Measurements from ENCODE around the gene EXOSC10. TPM values are rescaled to one million over a fixed set of nuclear protein-coding genes. Genes with fewer than 3 reads are reported as not detected.

Gene EXOSC10
- 68.9 and 89.7 TPM in 2 replicates for total RNA-seq

DNA sequence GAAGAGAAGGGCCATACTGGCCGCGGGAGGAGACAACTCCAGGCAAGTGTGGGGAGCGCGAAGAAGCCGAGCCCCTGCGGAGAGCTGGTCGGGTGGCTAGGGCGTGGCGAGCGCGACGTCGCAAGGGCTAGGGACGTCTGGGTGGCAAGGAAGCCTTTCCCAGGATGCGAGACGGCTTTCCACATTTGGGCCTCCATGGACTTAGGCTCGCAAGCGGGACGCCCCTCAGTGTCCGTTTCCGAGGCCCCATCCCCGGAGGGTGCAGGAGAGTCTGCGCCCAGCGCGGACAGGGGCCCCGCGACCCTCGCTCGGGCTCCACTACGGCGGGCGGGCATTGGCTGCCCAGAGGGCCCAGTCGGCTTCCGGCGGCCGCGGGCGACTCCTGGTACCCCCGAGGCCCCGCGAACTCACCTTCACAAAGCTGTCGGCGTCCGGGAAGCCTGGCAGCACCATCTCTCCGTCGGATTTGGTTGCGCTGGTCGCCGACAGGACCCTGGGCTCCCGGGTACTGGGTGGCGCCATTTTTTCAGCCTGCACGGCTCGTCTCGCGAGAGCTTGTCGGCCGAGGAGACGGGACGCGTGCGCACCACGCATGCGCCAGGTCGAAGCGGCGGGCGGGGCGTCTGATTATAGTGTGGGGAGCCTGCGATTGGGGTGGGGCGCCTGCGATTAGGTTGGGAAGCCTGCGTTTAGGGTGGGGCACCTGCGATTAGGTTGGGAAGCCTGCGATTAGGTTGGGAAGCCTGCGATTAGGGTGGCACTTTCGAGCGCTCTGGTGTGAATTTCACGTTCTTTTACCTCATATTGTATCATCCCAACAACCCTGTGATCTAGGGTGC is at the start of gene EXOSC10:
EXOSC10 (minus strand) TSS at position 560 of the 839 bp plus-strand sequence; CDS start at position 522, 38 bp downstream.
- peak; percentile 31 for DNase-seq (ENCODE audit: extremely low read depth, low read depth, low spot score)

GRCh38 chr1:11147197-11147770 is 47.6 kb upstream of the EXOSC10 start:
- DNase-seq (ENCODE audit: extremely low read depth, low read depth, low spot score): no peak

DNA sequence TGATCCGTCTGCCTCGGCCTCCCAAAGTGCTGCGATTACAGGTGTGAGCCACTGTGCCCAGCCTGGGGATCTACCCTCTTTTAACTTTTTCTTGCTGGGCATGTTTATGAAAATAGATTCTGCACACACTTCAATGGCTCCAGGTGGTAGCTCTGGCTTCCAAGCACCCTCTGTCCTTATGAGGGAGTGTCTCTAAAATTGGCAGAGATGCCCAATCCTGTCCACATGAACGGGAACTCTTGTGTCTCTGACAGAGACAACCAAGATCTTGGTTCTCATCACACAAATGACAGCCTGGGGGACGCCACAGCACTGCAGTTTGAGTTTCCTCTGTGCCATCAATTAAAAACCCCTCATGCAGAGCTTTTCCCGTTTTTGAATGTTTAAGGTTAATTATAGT is 46.1 kb upstream of the EXOSC10 start:
- DNase-seq (ENCODE audit: extremely low read depth, low read depth, low spot score): no peak

DNA sequence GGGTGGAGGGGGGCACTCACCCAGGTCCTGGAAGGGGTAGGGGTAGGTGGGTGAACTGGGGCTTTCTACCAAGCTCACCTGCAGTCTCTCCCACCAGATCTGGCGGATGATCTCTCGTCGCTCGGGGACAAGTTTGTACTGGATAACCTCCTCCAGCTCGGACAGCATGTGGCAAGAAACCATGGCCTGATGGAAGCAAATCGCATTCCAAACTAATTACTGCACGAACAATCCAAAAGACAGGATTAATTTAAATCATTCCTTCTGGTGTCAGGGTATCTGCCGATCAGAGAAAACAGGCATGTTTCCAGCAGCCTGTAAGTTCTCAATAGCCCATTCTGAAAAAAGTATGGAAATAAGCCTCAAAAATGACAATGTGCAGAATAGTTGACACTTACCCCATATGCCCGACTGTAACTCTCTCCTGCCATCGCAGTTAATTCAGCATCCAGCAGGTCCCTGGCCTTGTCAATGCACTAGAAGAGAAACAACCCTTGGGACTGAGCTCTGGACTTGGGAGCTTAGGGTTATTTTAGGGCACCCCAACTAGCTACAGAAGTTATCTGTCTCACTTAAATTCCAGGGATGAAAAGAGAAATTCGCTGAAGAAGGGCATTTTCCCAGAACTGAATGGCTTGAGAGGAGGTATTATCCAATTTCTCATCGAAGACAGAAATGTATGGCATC is 45.0 kb upstream of the EXOSC10 start:
- no peak for DNase-seq (ENCODE audit: extremely low read depth, low read depth, low spot score)

- no peak for DNase-seq (ENCODE audit: extremely low read depth, low read depth, low spot score)
These were observed 44.2 kb upstream of the EXOSC10 start for GRCh38 chr1:11143907-11144306.

- DNase-seq (ENCODE audit: extremely low read depth, low read depth, low spot score): no peak
These were observed 43.7 kb upstream of the EXOSC10 start for GRCh38 chr1:11143401-11143800.

GRCh38 chr1:11142618-11143391 is 43.1 kb upstream of the EXOSC10 start:
- DNase-seq (ENCODE audit: extremely low read depth, low read depth, low spot score): no peak

- no peak for DNase-seq (ENCODE audit: extremely low read depth, low read depth, low spot score)
These were observed 39.3 kb upstream of the EXOSC10 start for GRCh38 chr1:11138952-11139351.

GRCh38 chr1:11138029-11138428 is 38.4 kb upstream of the EXOSC10 start:
- no peak for DNase-seq (ENCODE audit: extremely low read depth, low read depth, low spot score)

DNA sequence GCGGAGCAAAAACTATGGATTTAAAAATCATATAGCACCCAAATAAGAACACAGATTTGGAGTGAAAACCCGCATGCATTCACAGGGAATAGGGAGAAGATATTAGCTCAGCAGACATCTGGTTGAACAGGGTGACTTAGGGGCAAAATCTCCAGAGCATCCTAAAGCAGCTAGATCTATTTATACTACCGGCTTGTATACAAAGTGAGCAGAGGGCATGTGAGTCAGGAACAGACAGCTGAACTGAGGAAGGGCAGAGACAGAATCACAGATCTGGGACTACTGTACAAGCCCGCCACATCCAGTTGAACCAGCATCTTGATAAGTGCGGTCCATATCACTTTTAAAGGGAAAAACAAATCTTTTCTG is 35.2 kb upstream of the EXOSC10 start:
- no peak for DNase-seq (ENCODE audit: extremely low read depth, low read depth, low spot score)

DNA sequence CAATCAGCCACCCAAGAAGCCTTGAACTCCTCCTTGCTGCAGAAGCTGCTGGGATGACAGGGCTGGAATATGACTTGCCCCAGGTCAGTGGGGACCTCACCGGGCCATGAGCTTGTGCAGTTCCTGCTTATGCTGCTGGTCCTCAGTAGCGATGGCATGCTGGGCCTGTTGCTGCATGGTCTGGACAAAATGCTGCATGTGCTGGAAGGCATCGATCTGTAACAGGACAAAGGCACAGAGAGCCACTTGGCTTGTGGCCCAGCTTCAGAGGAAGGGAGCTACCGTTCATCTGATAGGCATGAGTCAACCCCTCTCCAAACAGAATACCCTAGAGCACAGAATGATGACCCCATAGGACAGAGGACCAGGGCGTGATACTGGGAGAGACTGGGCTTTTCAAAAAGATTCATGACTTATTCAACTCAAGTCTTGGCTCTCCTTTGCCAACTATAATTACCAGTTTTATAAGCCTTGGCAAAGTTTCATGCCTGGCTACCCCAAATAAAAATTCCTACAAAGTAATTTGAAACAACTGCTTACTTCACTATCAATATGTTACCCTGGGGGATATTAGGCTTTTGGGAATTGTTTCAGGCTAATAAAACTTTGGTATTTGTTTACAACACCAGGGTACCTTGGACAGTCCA is 34.7 kb upstream of the EXOSC10 start:
- no peak for DNase-seq (ENCODE audit: extremely low read depth, low read depth, low spot score)

GRCh38 chr1:11132563-11133293 is 33.1 kb upstream of the EXOSC10 start:
- no peak for DNase-seq (ENCODE audit: extremely low read depth, low read depth, low spot score)

DNA sequence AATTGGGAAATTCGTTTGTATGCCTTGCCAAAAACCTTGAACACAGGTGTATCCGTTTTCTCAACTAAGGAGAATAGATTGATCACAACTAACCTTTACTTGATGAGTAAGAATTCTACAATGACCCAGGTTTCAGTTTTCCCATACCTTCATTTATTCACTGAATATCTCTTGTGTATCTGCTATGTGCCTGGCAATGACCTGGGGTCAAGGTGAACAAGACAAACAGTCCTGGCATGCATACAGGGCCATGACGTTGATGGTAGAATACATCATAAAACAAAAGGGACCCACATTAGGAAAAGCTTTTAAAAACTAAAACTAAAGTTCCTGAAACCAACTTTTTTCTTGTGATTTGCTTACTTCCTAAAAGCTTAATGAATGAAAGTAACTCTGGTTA is 32.1 kb upstream of the EXOSC10 start:
- no peak for DNase-seq (ENCODE audit: extremely low read depth, low read depth, low spot score)

GRCh38 chr1:11130406-11130805 is 30.7 kb upstream of the EXOSC10 start:
- no peak for DNase-seq (ENCODE audit: extremely low read depth, low read depth, low spot score)

DNA sequence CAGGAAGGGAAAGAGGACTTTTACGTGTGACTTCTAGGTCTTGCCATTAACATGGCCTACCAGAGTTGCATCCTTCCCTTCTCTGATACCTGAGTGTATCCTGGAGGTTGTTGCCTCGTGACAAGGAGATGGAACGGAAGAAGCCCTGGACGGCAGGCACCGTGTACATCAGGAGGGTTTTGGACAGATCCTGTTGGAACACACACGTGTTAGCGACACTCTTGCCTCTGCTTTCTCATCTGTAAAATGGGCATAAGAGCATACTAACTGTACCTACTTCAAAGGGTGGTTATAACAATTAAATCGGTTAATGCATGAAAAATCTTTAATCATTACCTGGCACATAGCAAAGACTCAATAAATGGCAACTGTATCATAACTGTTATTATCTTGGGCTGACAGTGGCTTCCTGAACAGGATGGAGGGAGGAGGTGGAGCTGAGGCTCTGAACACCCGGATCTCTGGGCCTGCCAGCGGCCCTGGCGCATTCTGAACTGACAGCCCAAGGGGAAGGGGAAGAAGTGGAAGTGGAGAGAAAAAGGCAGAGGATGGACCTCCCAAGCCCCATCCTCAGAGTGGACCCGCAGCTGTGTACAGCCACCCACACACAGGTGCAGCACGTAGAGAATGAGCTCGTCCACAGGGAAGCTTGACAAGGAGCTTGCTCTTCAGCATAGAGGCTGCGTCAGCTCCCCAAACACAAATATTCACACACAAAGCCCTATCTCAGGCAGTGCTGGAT is 30.2 kb upstream of the EXOSC10 start:
- DNase-seq (ENCODE audit: extremely low read depth, low read depth, low spot score): no peak

DNA sequence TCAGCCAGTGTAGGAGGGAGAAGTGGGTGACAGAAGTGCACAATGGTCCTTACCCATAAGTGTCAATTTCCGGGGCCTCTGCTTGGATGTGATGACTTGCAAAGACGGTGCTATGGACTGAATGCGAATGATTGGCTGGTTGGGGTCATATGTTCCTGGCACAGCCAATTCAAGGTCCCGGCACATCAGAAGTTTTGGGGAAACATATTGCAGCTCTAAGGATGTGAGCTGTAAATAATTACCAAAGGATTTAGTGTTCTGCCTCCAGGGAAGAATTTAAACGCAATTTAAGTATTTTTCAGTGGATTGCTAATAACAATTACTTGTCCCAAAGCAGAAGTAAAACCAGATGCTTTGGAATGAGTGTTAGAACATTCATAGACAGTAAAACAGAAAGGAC is 26.9 kb upstream of the EXOSC10 start:
- no peak for DNase-seq (ENCODE audit: extremely low read depth, low read depth, low spot score)

GRCh38 chr1:11125931-11126330 is 26.3 kb upstream of the EXOSC10 start:
- no peak for DNase-seq (ENCODE audit: extremely low read depth, low read depth, low spot score)

- no peak for DNase-seq (ENCODE audit: extremely low read depth, low read depth, low spot score)
These were observed 25.3 kb upstream of the EXOSC10 start for GRCh38 chr1:11124965-11125364.

GRCh38 chr1:11116318-11116717 is 16.6 kb upstream of the EXOSC10 start:
- no peak for DNase-seq (ENCODE audit: extremely low read depth, low read depth, low spot score)
